Endodermal cell (in vitro differentiated cells): ENCODE measurements around the gene SMYD3. TPM values are rescaled to one million over a fixed set of nuclear protein-coding genes. Genes with fewer than 3 reads are reported as not detected.

ENCODE experiments used
- DNase-seq: peaks from one replicate; pipeline ENCODE4 v3.0.0-alpha.2; 2017
- H3K27ac ChIP-seq: 2 replicates; pipeline ENCODE4 v1.5.1; 2013; ENCODE audit warnings: mild to moderate bottlenecking, low read depth, low read length, moderate library complexity
- H3K27me3 ChIP-seq: 2 replicates; pipeline ENCODE4 v1.6.1; 2013; ENCODE audit warnings: mild to moderate bottlenecking, low read length, moderate library complexity; ENCODE audit not compliant: insufficient read depth, control insufficient read depth, poor library complexity, severe bottlenecking
- H3K36me3 ChIP-seq: 2 replicates; pipeline ENCODE4 v1.7.0; 2013; ENCODE audit warnings: mild to moderate bottlenecking, low read length, moderate library complexity; ENCODE audit not compliant: control insufficient read depth, insufficient read depth
- H3K4me1 ChIP-seq: one replicate; pipeline ENCODE4 v1.7.0; 2013; ENCODE audit warnings: low read length; ENCODE audit not compliant: control insufficient read depth, insufficient read depth
- H3K4me3 ChIP-seq: 2 replicates; pipeline ENCODE4 v1.5.1; 2013; ENCODE audit warnings: mild to moderate bottlenecking, low read length, moderate library complexity
- H3K9ac ChIP-seq: 2 replicates; pipeline ENCODE4 v1.6.1; 2013; ENCODE audit warnings: mild to moderate bottlenecking, low read length, moderate library complexity; ENCODE audit not compliant: poor library complexity, severe bottlenecking; ENCODE audit errors: extremely low read depth
- H3K9me3 ChIP-seq: 2 replicates; pipeline ENCODE4 v1.6.1; 2013; ENCODE audit warnings: mild to moderate bottlenecking, low read length, moderate library complexity; ENCODE audit not compliant: control insufficient read depth
- H3K27ac Mint-ChIP-seq: 2 replicates; pipeline ENCODE4 v1.8.0; 2020; ENCODE audit warnings: mixed read lengths
- H3K27me3 Mint-ChIP-seq: 2 replicates; pipeline ENCODE4 v1.8.0; 2021; ENCODE audit warnings: mild to moderate bottlenecking, mixed read lengths; ENCODE audit not compliant: insufficient read depth
- H3K36me3 Mint-ChIP-seq: 2 replicates; pipeline ENCODE4 v1.8.0; 2020; ENCODE audit warnings: low read depth, mixed read lengths
- H3K4me1 Mint-ChIP-seq: 2 replicates; pipeline ENCODE4 v1.8.0; 2020; ENCODE audit warnings: mixed read lengths
- H3K4me3 Mint-ChIP-seq: 2 replicates; pipeline ENCODE4 v1.8.0; 2020; ENCODE audit warnings: mild to moderate bottlenecking, moderate library complexity, mixed read lengths
- H3K9me3 Mint-ChIP-seq: 2 replicates; pipeline ENCODE4 v1.8.0; 2020; ENCODE audit warnings: mild to moderate bottlenecking, mixed read lengths
- WGBS, 2 experiments: methylation state at CpG; one replicate each; pipeline versions ENCODE4 v1.1.5 to v1.1.7; 2013; ENCODE audit warnings: missing lambda C conversion rate in 2 of 2, mixed read lengths in 1 of 2; ENCODE audit not compliant: insufficient coverage in 1 of 2, insufficient read length in 1 of 2; 5-methylcytosine and 5-hydroxymethylcytosine counted together
- total RNA-seq, 2 donors: library from RNA; stranded (reverse); fragmentation: NEBNext Ultra II Directional in 1 of 2; extraction: Animal tissue kit (Norgen Biotek cat#: 25700) in 1 of 2; gene quantifications; 2 replicates in 1 of 2; 3 replicates in 1 of 2; pipeline ENCODE4 v1.2.1, GENCODE V29; 2021
- TF ChIP-seq, protein P1 (sequence below): fragments of 200-600 bp; sonication (generic); conservative IDR thresholded peaks from 2 replicates; pipeline ENCODE4 v1.5.0; 2021; ENCODE audit warnings: antibody characterized with exemption, mild to moderate bottlenecking

SMYD3 gene
- total RNA-seq, 2 donors from 2014 or later = 32.3 to 45.8 TPM

- WGBS, 2 experiments = 93 to 100% methylated on average over 1 of the region's 2 CpGs
- H3K4me3 Mint-ChIP-seq = no peak overlapping the region
Measured at GRCh38 chr1:246343937-246344336, 163.1 kb downstream of the SMYD3 start.

DNA sequence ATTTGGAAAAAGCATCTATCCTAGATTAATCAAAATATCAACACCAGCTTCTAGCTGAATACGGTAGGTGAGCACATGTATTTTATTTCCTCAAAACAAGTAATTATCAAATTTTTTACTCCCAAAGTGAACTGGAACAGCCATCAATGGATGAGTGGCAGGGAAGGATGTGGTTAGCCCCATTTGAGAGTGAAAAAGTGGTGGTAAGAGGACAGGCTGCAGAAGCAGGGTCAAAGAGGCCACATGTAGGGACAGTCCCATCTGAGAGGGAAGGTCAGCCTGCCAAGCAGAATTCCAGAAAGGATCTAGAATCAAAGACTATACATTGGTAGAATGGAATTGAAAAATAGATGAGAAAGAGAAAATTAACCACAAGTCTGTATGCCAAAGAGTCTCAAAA lies 163.8 kb downstream of the SMYD3 start:
- TF ChIP-seq, protein P1, sequence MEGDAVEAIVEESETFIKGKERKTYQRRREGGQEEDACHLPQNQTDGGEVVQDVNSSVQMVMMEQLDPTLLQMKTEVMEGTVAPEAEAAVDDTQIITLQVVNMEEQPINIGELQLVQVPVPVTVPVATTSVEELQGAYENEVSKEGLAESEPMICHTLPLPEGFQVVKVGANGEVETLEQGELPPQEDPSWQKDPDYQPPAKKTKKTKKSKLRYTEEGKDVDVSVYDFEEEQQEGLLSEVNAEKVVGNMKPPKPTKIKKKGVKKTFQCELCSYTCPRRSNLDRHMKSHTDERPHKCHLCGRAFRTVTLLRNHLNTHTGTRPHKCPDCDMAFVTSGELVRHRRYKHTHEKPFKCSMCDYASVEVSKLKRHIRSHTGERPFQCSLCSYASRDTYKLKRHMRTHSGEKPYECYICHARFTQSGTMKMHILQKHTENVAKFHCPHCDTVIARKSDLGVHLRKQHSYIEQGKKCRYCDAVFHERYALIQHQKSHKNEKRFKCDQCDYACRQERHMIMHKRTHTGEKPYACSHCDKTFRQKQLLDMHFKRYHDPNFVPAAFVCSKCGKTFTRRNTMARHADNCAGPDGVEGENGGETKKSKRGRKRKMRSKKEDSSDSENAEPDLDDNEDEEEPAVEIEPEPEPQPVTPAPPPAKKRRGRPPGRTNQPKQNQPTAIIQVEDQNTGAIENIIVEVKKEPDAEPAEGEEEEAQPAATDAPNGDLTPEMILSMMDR = no peak
- Mint-ChIP-seq H3K36me3 (peaks cover 7% of the 10 kb centered on the region), H3K27ac (no peak overlapping the region), H3K27me3 (no peaks in the 10 kb centered on the region), H3K4me3 (no peak overlapping the region), H3K9me3 (peaks cover 2% of the 10 kb centered on the region), H3K4me1 (no peaks in the 10 kb centered on the region)
- Histone ChIP-seq H3K4me1 (no peaks in the 10 kb centered on the region), H3K36me3 (peaks cover 5% of the 10 kb centered on the region), H3K4me3 (no peak overlapping the region), H3K27ac (no peak overlapping the region), H3K27me3 (no peaks in the 10 kb centered on the region), H3K9me3 (peaks cover 15% of the 10 kb centered on the region), H3K9ac (no peak overlapping the region)
- no peak for DNase-seq
- WGBS, 2 experiments = 100% methylated on average over 1 of the region's 1 CpG; no CpG with 5 or more reads in 1 of the 2 experiments

More at GRCh38 chr1:246343937-246344336, 163.1 kb downstream of the SMYD3 start:
- DNase-seq = no peak
- no peaks in the 10 kb centered on the region for H3K4me1 Mint-ChIP-seq
- H3K36me3 ChIP-seq = peaks cover 5% of the 10 kb centered on the region
- H3K27ac Mint-ChIP-seq = no peak overlapping the region
- no peaks in the 10 kb centered on the region for H3K27me3 Mint-ChIP-seq
- no peaks in the 10 kb centered on the region for H3K4me1 ChIP-seq
- no peak overlapping the region for H3K27ac ChIP-seq
- TF ChIP-seq, protein P1 = no peak
- no peak overlapping the region for H3K4me3 ChIP-seq
- peaks cover 7% of the 10 kb centered on the region for H3K36me3 Mint-ChIP-seq
- peaks cover 15% of the 10 kb centered on the region for H3K9me3 ChIP-seq
- peaks cover 2% of the 10 kb centered on the region for H3K9me3 Mint-ChIP-seq
- no peaks in the 10 kb centered on the region for H3K27me3 ChIP-seq
- no peak overlapping the region for H3K9ac ChIP-seq

DNA sequence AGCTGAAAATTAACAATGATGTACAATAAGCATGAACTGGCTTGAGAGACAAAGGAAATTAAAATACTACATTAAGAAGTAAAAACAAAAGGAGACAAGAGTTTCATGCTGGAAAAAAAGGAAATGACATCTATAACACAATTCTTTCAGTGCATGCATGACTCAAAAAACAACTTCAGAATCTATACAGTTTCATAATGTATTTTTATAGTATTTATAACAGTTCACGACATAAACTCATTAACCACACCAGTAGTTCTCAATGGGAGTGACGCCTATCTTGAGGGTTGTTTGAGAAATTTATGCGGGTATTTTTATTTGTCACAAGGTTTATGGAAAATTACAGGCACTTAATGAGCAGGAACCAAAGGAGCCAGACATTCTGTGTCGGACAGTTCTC lies 168.5 kb downstream of the SMYD3 start:
- no peaks in the 10 kb centered on the region for H3K9me3 ChIP-seq
- no peaks in the 10 kb centered on the region for H3K27me3 ChIP-seq
- no peak overlapping the region for H3K4me3 ChIP-seq
- H3K4me1 Mint-ChIP-seq = no peaks in the 10 kb centered on the region
- H3K4me1 ChIP-seq = no peaks in the 10 kb centered on the region
- H3K9me3 Mint-ChIP-seq = no peaks in the 10 kb centered on the region
- no peak overlapping the region for H3K9ac ChIP-seq
- no peaks in the 10 kb centered on the region for H3K36me3 Mint-ChIP-seq
- no peaks in the 10 kb centered on the region for H3K36me3 ChIP-seq
- no peak for DNase-seq
- H3K27me3 Mint-ChIP-seq = no peaks in the 10 kb centered on the region
- TF ChIP-seq, protein P1 = no peak
- no peak overlapping the region for H3K4me3 Mint-ChIP-seq
- no peak overlapping the region for H3K27ac ChIP-seq
- no peak overlapping the region for H3K27ac Mint-ChIP-seq
- 91 to 93% methylated on average over 1 to 4 of the region's 4 CpGs for WGBS, 2 experiments
